Measurements from ENCODE around the gene SYCP2L.
"Not testable (repeated sequence)": the region's sequence is repeated elsewhere in the genome, so short reads cannot be mapped to it uniquely, and the experiment has no call there.

Gene SYCP2L

GRCh38 chr6:10874207-10874606 is 12.6 kb upstream of the SYCP2L start:
- Histone ChIP-seq H3K9me3 (ENCODE audit: severe bottlenecking) (no peaks in the 10 kb centered on the region), H3K27ac (no peak overlapping the region), H3K36me3 (no peaks in the 10 kb centered on the region), H3K27me3 (ENCODE audit: insufficient read depth, low read depth, severe bottlenecking) (no peaks in the 10 kb centered on the region), H3K4me3 (ENCODE audit: low read depth, low read length) (no peak overlapping the region)
- DNase-seq = no peak
- no peak for TF ChIP-seq CTCF (IDR thresholded peaks at IDR 0.05; ENCODE audit: low read depth, low read length)

GRCh38 chr6:10875026-10875425 is 11.8 kb upstream of the SYCP2L start:
- H3K27ac ChIP-seq = no peak overlapping the region
- no peak for DNase-seq
- H3K9me3 ChIP-seq (ENCODE audit: severe bottlenecking) = no peaks in the 10 kb centered on the region
- H3K27me3 ChIP-seq (ENCODE audit: insufficient read depth, low read depth, severe bottlenecking) = no peaks in the 10 kb centered on the region
- no peak overlapping the region for H3K4me3 ChIP-seq (ENCODE audit: low read depth, low read length)
- no peak for TF ChIP-seq CTCF (IDR thresholded peaks at IDR 0.05; ENCODE audit: low read depth, low read length)
- no peaks in the 10 kb centered on the region for H3K36me3 ChIP-seq

- TF ChIP-seq CTCF (IDR thresholded peaks at IDR 0.05; ENCODE audit: low read depth, low read length) = no peak
- no peak overlapping the region for H3K4me3 ChIP-seq (ENCODE audit: low read depth, low read length)
- no peak for DNase-seq
Observed at GRCh38 chr6:10877012-10877411, 9.8 kb upstream of the SYCP2L start.

GRCh38 chr6:10877871-10878270 is 9.0 kb upstream of the SYCP2L start:
- H3K27ac ChIP-seq = no peak overlapping the region
- no peaks in the 10 kb centered on the region for H3K27me3 ChIP-seq (ENCODE audit: insufficient read depth, low read depth, severe bottlenecking)
- TF ChIP-seq CTCF (IDR thresholded peaks at IDR 0.05; ENCODE audit: low read depth, low read length) = no peak
- H3K4me3 ChIP-seq (ENCODE audit: low read depth, low read length) = no peak overlapping the region
- peaks cover 10% of the 10 kb centered on the region for H3K9me3 ChIP-seq (ENCODE audit: severe bottlenecking)
- no peak for DNase-seq
- no peaks in the 10 kb centered on the region for H3K36me3 ChIP-seq

More at GRCh38 chr6:10877012-10877411, 9.8 kb upstream of the SYCP2L start:
- Histone ChIP-seq H3K9me3 (ENCODE audit: severe bottlenecking) (peaks cover 1% of the 10 kb centered on the region), H3K27me3 (ENCODE audit: insufficient read depth, low read depth, severe bottlenecking) (no peaks in the 10 kb centered on the region), H3K36me3 (no peaks in the 10 kb centered on the region), H3K27ac (no peak overlapping the region)

GRCh38 chr6:10880366-10880765 is 6.5 kb upstream of the SYCP2L start:
- Histone ChIP-seq H3K27ac (no peak overlapping the region), H3K36me3 (no peaks in the 10 kb centered on the region), H3K4me3 (ENCODE audit: low read depth, low read length) (no peak overlapping the region), H3K27me3 (ENCODE audit: insufficient read depth, low read depth, severe bottlenecking) (no peaks in the 10 kb centered on the region), H3K9me3 (ENCODE audit: severe bottlenecking) (peaks cover 10% of the 10 kb centered on the region)
- no peak for TF ChIP-seq CTCF (IDR thresholded peaks at IDR 0.05; ENCODE audit: low read depth, low read length)
- DNase-seq = no peak

GRCh38 chr6:10882253-10882630 is 4.6 kb upstream of the SYCP2L start:
- not testable (repeated sequence) for H3K4me3 ChIP-seq (ENCODE audit: low read depth, low read length); H3K36me3 ChIP-seq; H3K27me3 ChIP-seq (ENCODE audit: insufficient read depth, low read depth, severe bottlenecking); DNase-seq; H3K27ac ChIP-seq
- peaks cover 16% of the 10 kb centered on the region for H3K9me3 ChIP-seq (ENCODE audit: severe bottlenecking)

All from WERI-Rb-1 (cell line).